Measurements from ENCODE around the gene MSX2. TPM values are rescaled to one million over a fixed set of nuclear protein-coding genes. Genes with fewer than 3 reads are reported as not detected.
A peak's percentile ranks its signal among the peaks of the same experiment; 100 is the strongest.

The MSX2 gene
- total RNA-seq, 1 experiment from 2014 or later: 8.5 TPM

GRCh38 chr5:174688441-174689354 is 35.7 kb upstream of the MSX2 start:
- ATAC-seq (peak; percentile 37; the same call in 1 of the 2 replicates), DNase-seq (ENCODE audit: low read depth, low spot score) (no peak)
- no peaks in the 10 kb centered on the region for H3K9me3 ChIP-seq (ENCODE audit: control insufficient read depth, insufficient read depth, low read depth, low read length)
- no peaks in the 10 kb centered on the region for H3K27me3 ChIP-seq (ENCODE audit: control insufficient read depth, insufficient read depth, low read length)
- no peaks in the 10 kb centered on the region; the same call in 1 of the 2 replicates for H3K36me3 ChIP-seq (ENCODE audit: control insufficient read depth, insufficient read depth, low read length)
- TF ChIP-seq REST (IDR thresholded peaks at IDR 0.05; ENCODE audit: insufficient read depth in 1 of 2, low read depth in 2 of 2, low read length in 1 of 2) (no peak), POLR2AphosphoS5 (IDR thresholded peaks at IDR 0.05; ENCODE audit: low read depth, low read length) (no peak)
- H3K4me1 ChIP-seq (ENCODE audit: control insufficient read depth, insufficient read depth, low read length): 0 out of 2 replicates have a peak, but pooled peaks cover 5% of the 10 kb centered on the region
- ChIA-PET CTCF (no interaction called here), POLR2A (no interaction called here)
- H3K27ac ChIP-seq (ENCODE audit: low read length): no peak overlapping the region
- in situ Hi-C loops (cut with HindIII; ENCODE audit: low pct_unique_long_range_greater_than_20kb, low sequenced_read_pairs): no loop called here
- BruUV-seq (replicated peaks): no TSS peak
- intact Hi-C loops (cut with micrococcal nuclease; ENCODE audit: unreplicated experiment): no loop called here
- H3K4me3 ChIP-seq (ENCODE audit: low read depth in 2 of 2, low read length in 2 of 2): peak overlapping the region; percentile 9 to 34; a peak in 3 of 4 replicates

GRCh38 chr5:174690271-174690670 is 34.1 kb upstream of the MSX2 start:
- ATAC-seq (peak; percentile 90), DNase-seq (ENCODE audit: low read depth, low spot score) (peak; percentile 25)
- CTCF ChIA-PET: no interaction called here
- in situ Hi-C loops (cut with HindIII; ENCODE audit: low pct_unique_long_range_greater_than_20kb, low sequenced_read_pairs) (no loop called here), intact Hi-C loops (cut with micrococcal nuclease; ENCODE audit: unreplicated experiment) (no loop called here)
- Histone ChIP-seq H3K27me3 (ENCODE audit: control insufficient read depth, insufficient read depth, low read length) (no peaks in the 10 kb centered on the region), H3K4me3 (ENCODE audit: low read depth in 2 of 2, low read length in 2 of 2) (peak overlapping the region in 1 of 2 experiments; percentile 30; a peak in 2 of 4 replicates), H3K4me1 (ENCODE audit: control insufficient read depth, insufficient read depth, low read length) (0 out of 2 replicates have a peak, but pooled peaks cover 5% of the 10 kb centered on the region), H3K27ac (ENCODE audit: low read length) (no peak overlapping the region), H3K9me3 (ENCODE audit: control insufficient read depth, insufficient read depth, low read depth, low read length) (no peaks in the 10 kb centered on the region), H3K36me3 (ENCODE audit: control insufficient read depth, insufficient read depth, low read length) (no peaks in the 10 kb centered on the region; the same call in 1 of the 2 replicates)
- no TSS peak for BruUV-seq (replicated peaks)
- TF ChIP-seq SIN3A (IDR thresholded peaks at IDR 0.05; ENCODE audit: borderline replicate concordance, insufficient read depth, low read depth, low read length): no peak
- no peak for TF ChIP-seq POLR2AphosphoS5 (IDR thresholded peaks at IDR 0.05; ENCODE audit: low read depth, low read length)
- no peak for TF ChIP-seq CTCF (IDR thresholded peaks at IDR 0.05)
- TF ChIP-seq TCF7L2 (IDR thresholded peaks at IDR 0.05; ENCODE audit: low read depth, low read length): no peak
- TF ChIP-seq REST (IDR thresholded peaks at IDR 0.05; ENCODE audit: insufficient read depth in 1 of 2, low read depth in 2 of 2, low read length in 1 of 2): no peak
- POLR2A ChIA-PET: no interaction called here
